Stimulated activated CD4-positive, alpha-beta T cell treated with anti-CD3 and anti-CD28 coated beads, Interleukin-2, amount 100 ng/mL, for 4 hours (primary cell): ENCODE data around the gene GPR143.
A peak's percentile ranks its signal among the peaks of the same experiment; 100 is the strongest.
"Not testable (repeated sequence)": the region's sequence is repeated elsewhere in the genome, so short reads cannot be mapped to it uniquely, and the experiment has no call there.

Experiments
- DNase-seq: peaks from one replicate; pipeline ENCODE4 v3.0.0-alpha.2; 2020; ENCODE audit warnings: low read depth

Gene GPR143

DNA sequence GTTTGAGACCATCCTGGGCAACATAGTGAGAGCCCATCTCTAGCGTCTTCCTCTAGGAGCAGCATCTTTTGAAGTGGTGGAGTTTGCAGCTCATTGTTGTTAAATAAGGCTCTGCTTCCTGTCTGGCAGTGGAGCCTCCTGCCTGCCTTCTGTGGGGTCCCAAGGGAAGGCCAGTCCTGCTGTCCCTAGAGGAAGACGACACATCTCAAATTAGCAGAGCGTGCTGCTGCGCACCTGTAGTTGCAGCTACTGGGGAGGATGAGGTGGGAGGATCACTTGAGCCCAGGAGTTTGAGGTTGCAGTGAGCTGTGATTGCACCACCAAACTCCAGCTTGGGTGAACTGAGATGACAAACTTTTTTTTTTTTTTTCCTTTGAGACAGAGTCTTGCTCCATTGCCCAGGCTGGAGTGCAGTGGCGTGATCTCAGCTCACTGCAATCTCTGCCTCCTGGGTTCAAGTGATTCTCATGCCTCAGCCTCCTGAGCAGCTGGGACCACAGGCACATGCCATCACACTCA is 2.7 kb upstream of the GPR143 start:
- not testable (repeated sequence) for DNase-seq

DNA sequence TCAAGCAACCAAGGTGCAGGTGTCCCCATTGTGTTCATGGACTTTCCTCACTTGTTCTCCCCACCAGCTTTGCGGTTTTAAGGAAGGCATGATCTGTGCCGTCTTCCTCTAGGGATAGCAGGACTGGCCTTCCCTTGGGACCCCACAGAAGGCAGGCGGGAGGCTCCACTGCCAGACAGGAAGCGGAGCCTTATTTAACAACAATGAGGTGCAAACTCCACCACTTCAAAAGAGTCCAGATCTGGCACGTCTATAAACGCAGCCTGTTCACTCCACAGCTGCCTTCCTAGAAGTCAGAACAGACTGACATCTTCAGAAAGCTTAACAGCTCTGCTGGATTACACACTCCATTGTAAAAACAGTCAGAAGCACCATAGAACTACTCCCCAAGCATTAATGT is 1.7 kb upstream of the GPR143 start:
- DNase-seq = no peak

- DNase-seq = no peak
Measured at GRCh38 chrX:9765072-9765736, 443 bp downstream of the GPR143 start.

DNA sequence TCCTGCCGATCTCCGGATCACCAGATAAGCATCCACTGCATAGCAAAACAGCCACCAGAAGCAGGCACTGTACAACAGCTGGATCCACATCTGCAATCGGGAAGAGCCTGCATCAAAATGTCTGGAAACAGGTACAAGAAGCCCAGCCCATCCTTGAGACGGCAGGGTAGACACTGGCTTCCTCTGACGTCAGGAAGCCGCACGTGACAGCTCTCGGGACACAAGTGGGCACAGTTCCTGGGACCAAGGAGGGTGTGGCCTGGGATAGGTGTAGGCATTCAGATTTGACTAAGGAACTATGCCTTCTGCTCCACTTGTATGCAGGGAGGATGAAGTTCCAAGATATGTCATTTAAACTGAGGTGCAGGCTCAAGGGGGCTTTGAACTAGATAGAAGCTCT is 6.3 kb downstream of the GPR143 start:
- DNase-seq = no peak

DNA sequence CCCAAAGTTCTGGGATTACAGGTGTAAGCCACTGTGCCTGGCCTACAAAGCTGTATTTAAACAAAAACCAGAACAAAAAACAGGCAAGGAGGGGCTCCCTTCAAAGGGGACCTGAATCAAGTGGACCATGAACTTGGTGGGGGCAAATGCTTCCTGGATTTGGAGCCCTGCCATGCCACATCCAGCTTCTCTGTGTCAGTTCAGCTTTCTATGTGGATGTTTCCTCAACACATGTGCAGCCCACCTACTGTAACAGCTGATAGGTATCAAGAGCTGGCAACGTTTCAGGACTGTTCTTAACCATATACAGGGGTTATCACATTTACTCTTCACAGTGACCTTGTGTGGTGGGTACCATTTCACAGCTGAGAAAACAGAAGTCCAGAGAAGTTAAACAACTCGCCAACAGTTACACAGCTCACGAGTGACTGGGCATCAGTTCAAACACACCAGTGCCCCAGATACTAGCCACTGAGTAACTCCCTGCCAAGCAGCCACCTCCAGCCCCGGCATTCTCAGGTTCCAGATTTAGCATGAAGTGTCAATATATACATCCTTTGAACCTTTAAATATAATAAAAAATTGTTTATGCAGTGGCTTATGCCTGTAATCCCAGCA is 7.5 kb downstream of the GPR143 start:
- DNase-seq = no peak

- no peak for DNase-seq
Measured at GRCh38 chrX:9757366-9757765, 8.3 kb downstream of the GPR143 start.

- no peak for DNase-seq
Measured at GRCh38 chrX:9749146-9749692, 16.4 kb downstream of the GPR143 start.

- no peak for DNase-seq
Measured at GRCh38 chrX:9747644-9748043, 18.0 kb downstream of the GPR143 start.

DNA sequence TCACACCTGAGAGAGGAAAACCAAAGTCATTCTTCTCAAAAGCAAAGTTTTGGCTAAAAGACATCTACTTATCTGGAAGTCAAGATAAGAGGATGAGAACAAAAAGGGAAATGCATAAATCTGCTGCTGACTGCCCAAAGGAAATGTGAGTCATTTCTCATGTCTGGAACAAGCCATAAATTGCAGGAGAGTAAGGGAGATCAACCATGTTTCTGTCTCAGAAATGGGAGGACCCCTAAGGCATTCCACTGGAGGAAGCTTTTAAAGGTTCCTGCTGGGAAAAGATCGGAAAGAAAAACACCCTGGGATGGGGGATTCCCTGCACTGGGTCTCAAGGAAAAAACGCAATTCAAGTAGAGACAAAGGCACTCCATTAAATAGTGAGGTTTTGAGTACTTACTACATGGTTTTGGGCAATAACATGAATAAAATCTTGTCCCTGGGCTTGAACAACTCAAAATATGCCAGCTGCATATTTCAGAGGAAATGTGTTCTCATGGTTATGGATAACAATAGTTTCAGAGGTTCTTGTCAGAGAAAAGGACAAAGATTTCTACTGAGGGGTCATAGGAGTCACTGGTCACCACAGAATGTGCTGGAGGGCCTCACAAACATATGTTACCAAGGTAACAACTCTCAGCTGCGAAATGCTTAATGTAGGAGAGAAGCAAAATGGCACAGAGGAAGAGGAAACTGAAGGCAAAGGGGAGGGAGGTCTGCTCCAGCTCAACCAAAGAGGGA is 19.3 kb downstream of the GPR143 start:
- no peak for DNase-seq

DNA sequence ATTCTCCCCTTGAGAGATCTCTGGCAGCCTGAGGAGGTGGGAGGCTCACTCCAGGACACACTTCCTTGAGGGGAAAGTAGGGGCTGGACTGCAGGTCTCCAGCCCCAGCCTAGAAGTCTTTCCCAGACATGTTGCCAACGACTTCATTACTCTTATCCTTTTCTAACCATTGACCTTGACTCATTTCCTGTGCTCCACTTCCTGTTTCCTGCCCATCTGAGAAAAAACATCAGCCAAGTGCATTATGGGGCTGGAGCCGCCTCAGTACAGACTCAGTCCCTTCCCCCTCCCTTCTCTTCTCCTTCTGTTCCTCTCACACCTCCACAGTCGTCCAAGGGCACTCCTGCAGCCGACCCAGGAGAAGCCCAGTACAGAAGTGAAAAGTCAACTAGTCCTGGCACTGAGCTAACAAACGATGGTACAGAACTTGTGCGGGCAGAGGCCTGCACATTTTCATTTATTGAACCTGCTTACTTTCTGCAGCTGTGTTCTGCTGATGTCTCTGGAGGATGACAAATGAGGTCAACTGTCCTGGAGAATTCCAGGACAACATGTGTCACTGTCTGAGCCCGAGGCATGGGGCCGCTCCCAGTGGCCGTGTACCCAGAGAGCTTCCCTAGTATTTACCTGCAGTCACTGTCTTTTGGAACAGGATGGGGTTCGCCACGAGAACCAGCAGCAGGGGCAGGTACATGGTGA is 20.1 kb downstream of the GPR143 start:
- DNase-seq = no peak

DNA sequence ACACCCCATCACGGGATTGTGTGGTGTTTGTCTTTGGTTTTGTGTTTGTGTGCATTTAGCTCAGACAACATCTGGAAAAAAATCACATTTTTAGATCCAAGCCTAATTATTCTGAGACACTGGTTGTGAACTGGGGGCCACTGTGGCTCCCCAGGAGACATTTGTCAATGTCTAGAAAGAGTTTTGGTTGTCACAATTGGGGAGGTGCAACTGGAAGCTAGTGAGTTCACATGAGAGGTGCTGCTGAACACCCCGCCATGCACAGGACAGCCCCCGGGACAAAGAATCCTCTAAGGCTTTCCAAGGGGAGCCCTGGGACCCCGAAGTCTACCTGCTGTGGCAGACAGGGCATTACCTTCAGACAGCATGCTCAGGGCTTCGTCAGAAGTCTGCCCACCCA is 26.5 kb downstream of the GPR143 start:
- DNase-seq = no peak

DNA sequence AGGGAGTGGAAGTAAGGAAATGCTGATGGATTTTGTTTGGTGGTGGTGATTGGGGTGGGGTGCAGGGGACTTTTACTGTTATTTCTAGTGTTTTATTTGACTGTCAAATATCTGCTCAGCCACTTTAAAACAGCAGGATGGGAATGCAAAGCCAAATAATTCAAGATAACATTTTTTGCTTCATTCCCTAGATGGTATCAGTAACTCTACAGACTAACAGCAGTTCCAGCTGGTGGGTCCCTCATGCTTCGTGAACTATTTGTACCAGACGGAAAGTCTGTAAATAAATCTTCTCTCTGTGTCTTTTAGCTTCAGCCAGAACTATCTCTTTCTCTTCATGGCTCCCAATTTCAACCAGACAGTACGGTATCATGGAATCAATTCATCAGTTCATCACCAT is 27.5 kb downstream of the GPR143 start:
- no peak for DNase-seq

GRCh38 chrX:9737363-9737762 is 28.3 kb downstream of the GPR143 start:
- no peak for DNase-seq

DNA sequence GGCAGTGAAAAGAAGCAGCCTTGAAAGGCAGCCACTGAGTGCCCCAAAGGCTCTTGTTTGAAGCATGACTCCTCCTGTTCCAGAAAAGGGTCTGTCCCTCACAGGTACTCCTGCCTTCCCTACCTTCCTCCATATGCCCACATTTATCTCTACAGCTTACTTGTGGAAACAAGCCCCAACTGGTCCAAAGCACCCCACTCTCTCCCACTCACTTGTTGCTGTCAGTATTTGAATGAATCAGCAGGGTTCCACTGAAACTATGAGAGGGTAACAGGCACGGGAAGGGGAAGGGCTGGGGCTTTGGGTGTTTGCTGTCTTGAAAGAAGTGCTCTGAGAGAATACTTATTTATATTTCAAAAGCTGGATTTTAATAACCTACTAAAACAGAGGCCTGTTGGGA is 34.9 kb downstream of the GPR143 start:
- no peak for DNase-seq

- DNase-seq = no peak
Measured at GRCh38 chrX:9730078-9730477, 35.6 kb downstream of the GPR143 start.

DNA sequence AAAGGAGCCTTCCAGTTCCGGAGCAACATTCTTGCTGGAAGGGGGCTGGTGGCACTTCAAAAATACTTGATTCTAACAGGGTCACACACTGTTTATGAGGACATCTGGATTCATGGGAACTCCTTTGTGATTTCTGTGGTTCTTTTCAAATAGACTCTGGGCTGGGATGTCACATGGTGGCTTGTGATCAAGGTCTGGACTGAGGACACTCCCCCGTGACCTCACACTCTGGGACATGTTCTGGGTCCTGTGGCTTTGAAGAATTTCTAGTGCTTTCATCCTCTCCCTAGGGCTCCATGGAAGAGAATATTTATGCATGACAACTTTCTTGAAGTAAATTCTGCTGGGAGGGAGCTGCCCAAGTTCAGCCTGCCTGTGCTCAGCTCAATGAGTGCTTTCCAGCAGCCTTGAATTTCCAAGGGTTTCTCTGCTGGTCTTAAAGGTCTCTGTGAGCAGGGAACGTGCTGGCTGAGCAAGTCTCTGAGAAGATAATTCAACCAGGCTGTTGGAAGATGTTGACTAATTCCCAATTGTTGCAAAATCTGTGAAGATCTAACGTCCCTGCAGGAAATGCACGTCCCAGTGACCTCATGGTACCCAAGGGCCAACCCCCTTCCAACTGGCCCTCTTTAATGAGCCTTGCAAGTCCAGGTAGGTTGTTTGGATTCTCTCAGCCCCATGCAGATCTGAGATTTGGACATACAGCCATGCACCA is 36.3 kb downstream of the GPR143 start:
- no peak for DNase-seq

DNA sequence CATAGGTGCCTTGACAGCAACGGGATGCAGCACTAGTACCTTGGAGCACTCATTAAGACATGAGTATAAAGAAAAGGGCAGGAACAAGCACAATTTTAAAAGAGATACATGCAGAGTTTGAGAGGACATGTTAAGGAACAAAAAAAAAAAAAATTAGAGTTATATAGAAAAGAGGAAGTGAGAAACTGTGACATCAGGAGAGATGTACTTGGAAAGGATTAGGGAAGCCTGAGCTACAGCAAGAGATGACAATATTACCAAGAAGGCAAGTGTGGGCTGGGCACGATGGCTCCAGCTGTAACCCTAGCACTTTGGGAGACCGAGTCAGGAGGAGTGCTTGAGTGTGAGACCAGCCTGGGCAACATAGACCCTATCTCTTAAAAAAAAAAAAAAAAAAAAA is 37.4 kb downstream of the GPR143 start:
- DNase-seq = no peak

GRCh38 chrX:9724711-9725110 is 40.9 kb downstream of the GPR143 start:
- no peak for DNase-seq

GRCh38 chrX:9717376-9717775 is 48.3 kb downstream of the GPR143 start:
- no peak for DNase-seq

- no peak for DNase-seq
Measured at GRCh38 chrX:9710332-9710731, 55.3 kb downstream of the GPR143 start.

GRCh38 chrX:9708923-9709553 is 56.6 kb downstream of the GPR143 start:
- DNase-seq = peak; percentile 57
